Caco-2 (cell line): ENCODE data around the gene SLC9A7. TPM values are rescaled to one million over a fixed set of nuclear protein-coding genes. Genes with fewer than 3 reads are reported as not detected.

Experiments used
- BruUV-seq: library from RNA; stranded (reverse); fragments of 400-500 nt; replicated peaks from 2 replicates; lab custom pipeline; 2021; lab: Mats Ljungman, UMichigan
- CTCF ChIA-PET: fragments of 300-600 bp; sonication (Branson Sonifier 250); formaldehyde crosslinking; loops from one replicate; lab custom pipeline; 2022; ENCODE audit warnings: antibody characterized with exemption; lab: Charles Lee
- POLR2A ChIA-PET: fragments of 300-600 bp; sonication (Branson Sonifier 250); formaldehyde crosslinking; loops from one replicate; lab custom pipeline; 2022; ENCODE audit warnings: antibody characterized with exemption; lab: Charles Lee
- DNase-seq, 2 experiments: peaks; one replicate each; pipeline versions ENCODE4 v3.0.0 to v3.0.0-alpha.2; 2020 to 2022
- H3K27me3 ChIP-seq: replicated peaks from 2 replicates; pipeline ENCODE4 v1.6.0; 2011; ENCODE audit warnings: low read length; ENCODE audit not compliant: control insufficient read depth, insufficient read depth
- H3K36me3 ChIP-seq: 2 replicates; pipeline ENCODE4 v1.5.1; 2011; ENCODE audit warnings: low read length; ENCODE audit not compliant: control insufficient read depth, insufficient read depth
- H3K4me1 ChIP-seq: fragments of 250-450 bp; sonication (Bioruptor Pico); 2 replicates; pipeline ENCODE4 v1.5.1; 2020; ENCODE audit warnings: mild to moderate bottlenecking
- H3K4me3 ChIP-seq: 2 replicates; pipeline ENCODE4 v1.5.1; 2011; ENCODE audit warnings: low read depth, mild to moderate bottlenecking, control low read depth, low read length
- H3K9me3 ChIP-seq: fragments of 250-450 bp; sonication (Bioruptor Pico); 2 replicates; pipeline ENCODE4 v1.5.1; 2020; ENCODE audit warnings: mild to moderate bottlenecking, moderate library complexity
- H3K27ac Mint-ChIP-seq: one replicate; pipeline ENCODE4 v1.8.0; 2022; ENCODE audit warnings: mixed read lengths; ENCODE audit not compliant: unreplicated experiment
- H3K27me3 Mint-ChIP-seq: one replicate; pipeline ENCODE4 v1.8.0; 2022; ENCODE audit warnings: mixed read lengths; ENCODE audit not compliant: insufficient read depth, unreplicated experiment
- H3K36me3 Mint-ChIP-seq: one replicate; pipeline ENCODE4 v1.8.0; 2022; ENCODE audit warnings: mild to moderate bottlenecking, mixed read lengths; ENCODE audit not compliant: insufficient read depth, unreplicated experiment
- H3K4me1 Mint-ChIP-seq: one replicate; pipeline ENCODE4 v1.8.0; 2022; ENCODE audit warnings: low read depth, mixed read lengths; ENCODE audit not compliant: unreplicated experiment
- H3K4me3 Mint-ChIP-seq: one replicate; pipeline ENCODE4 v1.8.0; 2022; ENCODE audit warnings: mild to moderate bottlenecking, moderate library complexity, mixed read lengths; ENCODE audit not compliant: unreplicated experiment
- H3K9me3 Mint-ChIP-seq: one replicate; pipeline ENCODE4 v1.8.0; 2022; ENCODE audit warnings: mixed read lengths; ENCODE audit not compliant: unreplicated experiment
- intact Hi-C: fragments of 100-400 bp; cut with micrococcal nuclease; formaldehyde crosslinking; loops from one replicate; pipeline ENCODE4 v1.10.0; 2022; ENCODE audit not compliant: unreplicated experiment
- total RNA-seq: library from RNA; stranded (reverse); gene quantifications from 2 replicates; pipeline ENCODE4 v1.2.3, GENCODE V29; 2022
- TF ChIP-seq, protein P1 (sequence below), 2 experiments: fragments of 200-600 bp in 1 of 2; IDR thresholded peaks; 1 replicate in 1 of 2; 2 replicates in 1 of 2; pipeline versions ENCODE4 v1.5.1 to v1.8.0; 2011 to 2022; ENCODE audit warnings: antibody characterized with exemption in 1 of 2, control low read depth in 1 of 2, inconsistent platforms in 1 of 2, low read depth in 1 of 2, low read length in 1 of 2, mild to moderate bottlenecking in 1 of 2, moderate library complexity in 1 of 2; ENCODE audit not compliant: insufficient read depth in 1 of 2, severe bottlenecking in 1 of 2, unreplicated experiment in 1 of 2

The SLC9A7 gene
- total RNA-seq, 1 experiment from 2014 or later = 20.1 TPM

DNA sequence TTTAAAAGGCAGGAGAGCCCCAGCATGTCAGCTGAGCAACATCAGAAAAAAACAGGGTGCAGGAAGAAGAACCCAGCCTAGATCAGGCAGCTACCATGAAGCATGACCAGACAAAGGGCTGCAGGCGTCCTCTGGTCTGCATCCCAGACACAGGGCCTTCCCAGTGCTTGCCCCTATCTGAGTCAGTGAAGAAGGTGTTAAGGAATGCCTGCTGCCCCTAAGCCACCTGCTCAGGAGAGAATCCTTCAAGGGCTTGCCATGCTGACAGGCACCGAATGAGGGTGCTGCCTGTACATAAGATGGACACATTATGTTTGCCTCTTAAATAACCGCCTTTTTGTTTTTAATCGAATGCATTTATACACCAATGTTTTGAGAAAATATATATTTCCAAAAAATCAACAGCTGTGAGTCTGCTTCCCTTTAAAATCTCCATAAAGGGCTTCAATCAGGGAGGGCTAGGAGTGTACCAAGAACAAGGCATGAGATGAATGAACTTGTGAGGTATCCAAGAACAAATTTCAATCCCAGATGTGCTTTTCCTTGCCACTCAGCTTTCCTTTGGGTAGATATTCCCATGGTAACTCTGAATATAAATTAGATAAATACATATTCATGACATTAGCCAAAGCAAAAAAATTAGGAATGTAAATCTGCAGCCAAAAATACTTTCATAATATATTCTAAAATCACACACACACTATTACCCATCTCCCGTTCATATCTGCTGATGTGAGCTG is 85.1 kb downstream of the SLC9A7 start:
- H3K36me3 Mint-ChIP-seq = no peaks in the 10 kb centered on the region
- no peaks in the 10 kb centered on the region for H3K27me3 ChIP-seq

DNA sequence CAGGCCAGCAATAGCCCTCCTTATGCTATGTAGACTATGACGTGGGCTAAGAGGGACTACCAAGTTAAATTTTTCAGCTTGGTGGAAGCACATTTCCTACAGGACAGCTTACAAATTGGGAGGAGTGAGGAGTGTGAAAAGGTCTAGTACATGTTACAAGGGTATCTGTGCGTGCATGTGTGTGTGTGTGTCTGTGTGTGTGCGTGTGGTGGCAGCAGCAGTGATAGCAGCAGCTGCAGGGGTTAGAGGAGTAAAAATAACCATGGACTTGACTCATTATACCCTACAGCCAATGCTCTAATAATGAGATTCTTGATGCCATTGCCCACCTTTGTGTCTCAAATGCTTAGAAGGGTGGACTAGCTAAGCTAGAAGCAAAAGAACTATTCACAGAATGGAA is 88.6 kb downstream of the SLC9A7 start:
- Mint-ChIP-seq H3K4me1 (no peaks in the 10 kb centered on the region), H3K36me3 (no peaks in the 10 kb centered on the region), H3K27me3 (no peaks in the 10 kb centered on the region), H3K27ac (no peak overlapping the region), H3K4me3 (no peak overlapping the region), H3K9me3 (no peaks in the 10 kb centered on the region)
- DNase-seq = no peak
- Histone ChIP-seq H3K27me3 (no peaks in the 10 kb centered on the region), H3K4me3 (no peak overlapping the region), H3K9me3 (no peaks in the 10 kb centered on the region), H3K36me3 (no peaks in the 10 kb centered on the region), H3K4me1 (no peaks in the 10 kb centered on the region)
- BruUV-seq = no TSS peak
- intact Hi-C loops = no loop called here
- TF ChIP-seq, protein P1, sequence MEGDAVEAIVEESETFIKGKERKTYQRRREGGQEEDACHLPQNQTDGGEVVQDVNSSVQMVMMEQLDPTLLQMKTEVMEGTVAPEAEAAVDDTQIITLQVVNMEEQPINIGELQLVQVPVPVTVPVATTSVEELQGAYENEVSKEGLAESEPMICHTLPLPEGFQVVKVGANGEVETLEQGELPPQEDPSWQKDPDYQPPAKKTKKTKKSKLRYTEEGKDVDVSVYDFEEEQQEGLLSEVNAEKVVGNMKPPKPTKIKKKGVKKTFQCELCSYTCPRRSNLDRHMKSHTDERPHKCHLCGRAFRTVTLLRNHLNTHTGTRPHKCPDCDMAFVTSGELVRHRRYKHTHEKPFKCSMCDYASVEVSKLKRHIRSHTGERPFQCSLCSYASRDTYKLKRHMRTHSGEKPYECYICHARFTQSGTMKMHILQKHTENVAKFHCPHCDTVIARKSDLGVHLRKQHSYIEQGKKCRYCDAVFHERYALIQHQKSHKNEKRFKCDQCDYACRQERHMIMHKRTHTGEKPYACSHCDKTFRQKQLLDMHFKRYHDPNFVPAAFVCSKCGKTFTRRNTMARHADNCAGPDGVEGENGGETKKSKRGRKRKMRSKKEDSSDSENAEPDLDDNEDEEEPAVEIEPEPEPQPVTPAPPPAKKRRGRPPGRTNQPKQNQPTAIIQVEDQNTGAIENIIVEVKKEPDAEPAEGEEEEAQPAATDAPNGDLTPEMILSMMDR (IDR thresholded peaks at IDR 0.05; ENCODE audit: insufficient read depth in 1 of 2, low read depth in 1 of 2, low read length in 1 of 2, severe bottlenecking in 1 of 2, unreplicated experiment in 1 of 2) = no peak
- POLR2A ChIA-PET = no interaction called here
- CTCF ChIA-PET = no interaction called here

More for the DNA sequence above, 85.1 kb downstream of the SLC9A7 start:
- TF ChIP-seq, protein P1 (IDR thresholded peaks at IDR 0.05; ENCODE audit: insufficient read depth in 1 of 2, low read depth in 1 of 2, low read length in 1 of 2, severe bottlenecking in 1 of 2, unreplicated experiment in 1 of 2) = no peak
- Mint-ChIP-seq H3K4me3 (no peak overlapping the region), H3K4me1 (no peaks in the 10 kb centered on the region), H3K27ac (no peak overlapping the region), H3K9me3 (no peaks in the 10 kb centered on the region), H3K27me3 (no peaks in the 10 kb centered on the region)
- Histone ChIP-seq H3K36me3 (no peaks in the 10 kb centered on the region), H3K4me3 (no peak overlapping the region), H3K9me3 (no peaks in the 10 kb centered on the region), H3K4me1 (no peaks in the 10 kb centered on the region)
- BruUV-seq = no TSS peak
- DNase-seq = no peak
- CTCF ChIA-PET = no interaction called here
- intact Hi-C loops = no loop called here
- POLR2A ChIA-PET = no interaction called here

DNA sequence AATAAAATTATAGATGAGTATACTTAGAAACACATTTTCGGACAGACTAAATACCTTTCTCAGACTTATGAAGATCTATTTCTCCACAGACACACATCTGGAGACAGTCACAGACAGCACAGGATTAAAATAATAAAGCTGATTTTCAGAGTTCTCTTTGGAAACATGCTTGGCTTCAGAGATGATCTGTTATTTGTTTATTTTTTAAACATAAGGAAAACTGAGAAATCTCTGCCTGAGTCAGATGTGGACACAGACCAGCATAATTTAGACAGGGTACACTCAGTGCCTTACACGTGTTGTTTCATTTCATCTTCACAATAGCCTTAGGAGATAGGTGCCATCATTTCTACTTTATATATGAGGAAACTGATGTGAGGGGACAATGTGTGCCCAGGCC is 92.1 kb downstream of the SLC9A7 start:
- Mint-ChIP-seq H3K27ac (no peak overlapping the region), H3K4me1 (no peaks in the 10 kb centered on the region), H3K36me3 (no peaks in the 10 kb centered on the region), H3K27me3 (no peaks in the 10 kb centered on the region), H3K4me3 (no peak overlapping the region), H3K9me3 (no peaks in the 10 kb centered on the region)
- TF ChIP-seq, protein P1 (IDR thresholded peaks at IDR 0.05; ENCODE audit: insufficient read depth in 1 of 2, low read depth in 1 of 2, low read length in 1 of 2, severe bottlenecking in 1 of 2, unreplicated experiment in 1 of 2) = no peak
- Histone ChIP-seq H3K4me1 (no peaks in the 10 kb centered on the region), H3K4me3 (no peak overlapping the region), H3K27me3 (no peaks in the 10 kb centered on the region), H3K36me3 (no peaks in the 10 kb centered on the region), H3K9me3 (no peaks in the 10 kb centered on the region)
- POLR2A ChIA-PET = no interaction called here
- BruUV-seq = no TSS peak
- DNase-seq = no peak
- intact Hi-C loops = no loop called here
- CTCF ChIA-PET = interaction anchor here (0.6 kb wide), 1 partner anchor 29 kb away, joined by 3 read pairs; no protein-coding TSS in a partner anchor
